CD4-positive, alpha-beta T cell treated with Interleukin-12 subunit alpha and Interleukin-12 subunit beta, for 1 hour (primary cell): ENCODE data around the gene ULBP3.
"Not testable (repeated sequence)": the region's sequence is repeated elsewhere in the genome, so short reads cannot be mapped to it uniquely, and the experiment has no call there.

Experiments
- DNase-seq: peaks from one replicate; pipeline ENCODE4 v3.0.0-alpha.2; 2020

The ULBP3 gene

GRCh38 chr6:150013785-150014622, 54.9 kb downstream of the ULBP3 start:
- DNase-seq, result not testable (repeated sequence)

- not testable (repeated sequence) for DNase-seq
Observed at GRCh38 chr6:150012846-150013784, 55.8 kb downstream of the ULBP3 start.
